Astrocyte of the cerebellum (primary cell): ENCODE data around the gene CYP19A1.

Experiments
- DNase-seq: peaks from one replicate; pipeline ENCODE4 v3.0.0-alpha.2; 2011; ENCODE audit warnings: low read depth
- H3K4me3 ChIP-seq: 2 replicates; pipeline ENCODE4 v1.5.1; 2011; ENCODE audit warnings: mild to moderate bottlenecking, low read depth, low read length, moderate library complexity
- CTCF ChIP-seq: IDR thresholded peaks from 2 replicates; pipeline ENCODE4 v1.5.1; 2012; ENCODE audit warnings: low read length, low read depth, moderate library complexity, mild to moderate bottlenecking; ENCODE audit errors: missing control alignments
- in situ Hi-C: cut with HindIII; loops from 2 replicates; pipeline ENCODE4 v1.10.0; 2017; ENCODE audit warnings: low sequenced_read_pairs

CYP19A1 gene

GRCh38 chr15:51162865-51163762, 175.3 kb downstream of the CYP19A1 start:
- DNase-seq: peak; percentile 62
- peak; percentile 98 for TF ChIP-seq CTCF
- H3K4me3 ChIP-seq: peak overlapping the region; percentile 14
- in situ Hi-C loops: no loop called here

GRCh38 chr15:51161491-51162220, 176.7 kb downstream of the CYP19A1 start:
- DNase-seq: no peak
- in situ Hi-C loops: no loop called here
- TF ChIP-seq CTCF: no peak

GRCh38 chr15:51160484-51160883, 177.9 kb downstream of the CYP19A1 start:
- no peak for TF ChIP-seq CTCF
- H3K4me3 ChIP-seq: no peak overlapping the region
- DNase-seq: no peak
- in situ Hi-C loops: no loop called here

More at GRCh38 chr15:51161491-51162220, 176.7 kb downstream of the CYP19A1 start:
- H3K4me3 ChIP-seq: no peak overlapping the region
